Measurements from ENCODE around the gene NEAT1. TPM values are rescaled to one million over a fixed set of nuclear protein-coding genes. Genes with fewer than 3 reads are reported as not detected.

The NEAT1 gene
- polyA plus RNA-seq, 3 donors = 0.90 to 293 (median 1.3) TPM

- H3K27ac Mint-ChIP-seq = peak overlapping the region; percentile 87 to 95 (median 92)
- peaks cover 69% of the 10 kb centered on the region for H3K79me2 ChIP-seq (ENCODE audit: insufficient read depth, low read length)
- peak overlapping the region; percentile 11 to 52 for H3K27ac ChIP-seq (ENCODE audit: low read depth in 1 of 2, low read length in 2 of 2)
- H3K9me3 ChIP-seq (replicated peaks in 1 of 2; ENCODE audit: control insufficient read depth in 1 of 2, insufficient read depth in 1 of 2, low read length in 2 of 2) = no peaks in the 10 kb centered on the region
- H3K27me3 ChIP-seq (ENCODE audit: control insufficient read depth in 2 of 2, insufficient read depth in 2 of 2, low read length in 2 of 2) = no peaks in the 10 kb centered on the region
- peaks cover 0 to 7% (median 0%) of the 10 kb centered on the region in 3 donors for H3K27me3 Mint-ChIP-seq (ENCODE audit: low read depth in 3 of 3)
- WGBS (ENCODE audit: insufficient coverage) = 100% methylated on average over 2 of the region's 7 CpGs
- peaks cover 61 to 87% of the 10 kb centered on the region in 2 donors for H3K4me1 ChIP-seq (ENCODE audit: control insufficient read depth in 1 of 2, insufficient read depth in 2 of 2, low read length in 2 of 2)
- peak overlapping the region in 2 of 3 experiments; percentile 4 to 64 for H3K4me3 ChIP-seq (replicated peaks in 1 of 3; ENCODE audit: low read depth in 2 of 3, low read length in 3 of 3)
- peaks cover 49 to 73% of the 10 kb centered on the region in 2 donors for H3K36me3 ChIP-seq (replicated peaks in 1 of 2; ENCODE audit: control insufficient read depth in 1 of 2, insufficient read depth in 2 of 2, low read length in 2 of 2)
- H3K9me3 Mint-ChIP-seq = no peaks in the 10 kb centered on the region
- H3K4me3 Mint-ChIP-seq = peak overlapping the region; percentile 48 to 76
- H2AFZ ChIP-seq (ENCODE audit: insufficient read depth, low read depth, low read length, poor library complexity, severe bottlenecking) = no peak overlapping the region
- H3K9ac ChIP-seq (ENCODE audit: insufficient read depth, low read length, poor library complexity, severe bottlenecking) = no peak overlapping the region
- peaks cover 82 to 90% of the 10 kb centered on the region in 2 donors for H3K36me3 Mint-ChIP-seq
- peak overlapping the region; percentile 59 for H3K4me2 ChIP-seq (replicated peaks; ENCODE audit: extremely low read depth, low read length, poor library complexity, severe bottlenecking)
- H3K4me1 Mint-ChIP-seq = peaks cover 90% of the 10 kb centered on the region
- TF ChIP-seq, protein P1, sequence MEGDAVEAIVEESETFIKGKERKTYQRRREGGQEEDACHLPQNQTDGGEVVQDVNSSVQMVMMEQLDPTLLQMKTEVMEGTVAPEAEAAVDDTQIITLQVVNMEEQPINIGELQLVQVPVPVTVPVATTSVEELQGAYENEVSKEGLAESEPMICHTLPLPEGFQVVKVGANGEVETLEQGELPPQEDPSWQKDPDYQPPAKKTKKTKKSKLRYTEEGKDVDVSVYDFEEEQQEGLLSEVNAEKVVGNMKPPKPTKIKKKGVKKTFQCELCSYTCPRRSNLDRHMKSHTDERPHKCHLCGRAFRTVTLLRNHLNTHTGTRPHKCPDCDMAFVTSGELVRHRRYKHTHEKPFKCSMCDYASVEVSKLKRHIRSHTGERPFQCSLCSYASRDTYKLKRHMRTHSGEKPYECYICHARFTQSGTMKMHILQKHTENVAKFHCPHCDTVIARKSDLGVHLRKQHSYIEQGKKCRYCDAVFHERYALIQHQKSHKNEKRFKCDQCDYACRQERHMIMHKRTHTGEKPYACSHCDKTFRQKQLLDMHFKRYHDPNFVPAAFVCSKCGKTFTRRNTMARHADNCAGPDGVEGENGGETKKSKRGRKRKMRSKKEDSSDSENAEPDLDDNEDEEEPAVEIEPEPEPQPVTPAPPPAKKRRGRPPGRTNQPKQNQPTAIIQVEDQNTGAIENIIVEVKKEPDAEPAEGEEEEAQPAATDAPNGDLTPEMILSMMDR (IDR thresholded peaks at IDR 0.05) = no peak
- intact Hi-C loops (cut with micrococcal nuclease) = loop anchor here in 1 of 2 donors (5.0 to 10.0 kb wide), 2 partner anchors 73 to 75 kb away; no protein-coding TSS in a partner anchor
- no peak for DNase-seq
- H4K20me1 ChIP-seq (ENCODE audit: insufficient read depth, low read length) = peaks cover 100% of the 10 kb centered on the region
Measured at GRCh38 chr11:65439331-65440181, 17.0 kb downstream of the NEAT1 start.

DNA sequence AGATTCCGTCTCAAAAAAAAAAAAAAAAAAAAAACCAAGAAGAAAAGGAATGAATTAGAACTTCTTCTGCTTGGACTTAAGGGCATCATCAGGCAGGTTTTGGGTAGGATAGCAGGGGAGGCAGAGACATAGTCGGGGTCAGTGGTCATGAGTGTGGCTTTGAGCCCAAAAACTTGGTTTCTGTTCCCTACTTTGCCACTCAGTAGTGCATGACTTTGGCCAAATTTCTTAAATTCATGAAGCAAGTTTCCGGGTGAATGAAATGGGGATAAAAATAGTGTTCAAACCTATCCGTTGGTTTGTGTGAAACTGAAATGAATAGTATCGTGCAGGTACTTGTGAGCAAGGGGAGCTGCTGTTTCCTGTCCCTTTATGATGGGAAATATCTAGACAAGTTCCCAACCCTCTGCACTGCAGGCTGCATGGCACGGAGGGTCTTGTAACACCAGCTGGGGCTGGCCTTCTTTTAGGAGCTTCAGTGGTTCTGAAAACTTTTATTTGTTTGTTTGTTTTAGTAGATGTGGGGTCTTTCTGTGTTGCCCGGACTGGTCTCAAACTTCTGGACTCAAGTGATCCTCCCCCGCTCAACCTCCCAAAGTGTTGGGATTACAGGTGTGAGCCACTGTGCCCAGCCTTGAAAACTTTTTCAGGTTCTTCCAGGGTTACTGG is 18.4 kb downstream of the NEAT1 start:
- intact Hi-C loops (cut with micrococcal nuclease) = loop anchor here in 1 of 2 donors (5.0 to 10.0 kb wide), 2 partner anchors 71 to 76 kb away; no protein-coding TSS in a partner anchor
- peaks cover 100% of the 10 kb centered on the region for H4K20me1 ChIP-seq (ENCODE audit: insufficient read depth, low read length)
- peak overlapping the region; percentile 59 for H3K4me2 ChIP-seq (replicated peaks; ENCODE audit: extremely low read depth, low read length, poor library complexity, severe bottlenecking)
- Mint-ChIP-seq H3K9me3 (no peaks in the 10 kb centered on the region), H3K4me3 (peak overlapping the region; percentile 76 to 80), H3K27ac (peak overlapping the region; percentile 87 to 95 (median 92)), H3K27me3 (ENCODE audit: low read depth in 3 of 3) (peaks cover 0 to 7% (median 0%) of the 10 kb centered on the region in 3 donors), H3K36me3 (peaks cover 75 to 83% of the 10 kb centered on the region in 2 donors), H3K4me1 (peaks cover 76% of the 10 kb centered on the region)
- peak in 2 of 3 donors; percentile 72 to 78 for DNase-seq
- no peak overlapping the region for H2AFZ ChIP-seq (ENCODE audit: insufficient read depth, low read depth, low read length, poor library complexity, severe bottlenecking)
- H3K27ac ChIP-seq (ENCODE audit: low read depth in 1 of 2, low read length in 2 of 2) = peak overlapping the region; percentile 36 to 52
- no peaks in the 10 kb centered on the region for H3K27me3 ChIP-seq (ENCODE audit: control insufficient read depth in 2 of 2, insufficient read depth in 2 of 2, low read length in 2 of 2)
- peak overlapping the region in 1 of 3 experiments; percentile 42 for H3K4me3 ChIP-seq (replicated peaks in 1 of 3; ENCODE audit: low read depth in 2 of 3, low read length in 3 of 3)
- 0% methylated on average over 5 of the region's 8 CpGs for WGBS (ENCODE audit: insufficient coverage)
- peaks cover 55% of the 10 kb centered on the region for H3K79me2 ChIP-seq (ENCODE audit: insufficient read depth, low read length)
- TF ChIP-seq, protein P1 (IDR thresholded peaks at IDR 0.05) = no peak
- peaks cover 37 to 59% of the 10 kb centered on the region in 2 donors for H3K36me3 ChIP-seq (replicated peaks in 1 of 2; ENCODE audit: control insufficient read depth in 1 of 2, insufficient read depth in 2 of 2, low read length in 2 of 2)
- no peak overlapping the region for H3K9ac ChIP-seq (ENCODE audit: insufficient read depth, low read length, poor library complexity, severe bottlenecking)
- H3K4me1 ChIP-seq (ENCODE audit: control insufficient read depth in 1 of 2, insufficient read depth in 2 of 2, low read length in 2 of 2) = peaks cover 58 to 74% of the 10 kb centered on the region in 2 donors
- H3K9me3 ChIP-seq (replicated peaks in 1 of 2; ENCODE audit: control insufficient read depth in 1 of 2, insufficient read depth in 1 of 2, low read length in 2 of 2) = no peaks in the 10 kb centered on the region

All from CD14-positive monocyte (primary cell).